Stimulated activated CD4-positive, alpha-beta T cell treated with anti-CD3 and anti-CD28 coated beads, Interleukin-4, amount 100 ng/mL, for 1 hour (primary cell): ENCODE results near the gene CHRM2.

Experiments used
- DNase-seq: peaks from one replicate; pipeline ENCODE4 v3.0.0-alpha.2; 2020

Gene CHRM2

GRCh38 chr7:137036768-137037167 is 168.3 kb downstream of the CHRM2 start:
- no peak for DNase-seq

- no peak for DNase-seq
These were observed 170.3 kb downstream of the CHRM2 start for GRCh38 chr7:137038706-137039105.

- no peak for DNase-seq
These were observed 172.3 kb downstream of the CHRM2 start for GRCh38 chr7:137040745-137041144.

GRCh38 chr7:137045573-137045972 is 177.1 kb downstream of the CHRM2 start:
- DNase-seq: no peak

- DNase-seq: no peak
These were observed 201.0 kb downstream of the CHRM2 start for GRCh38 chr7:137069249-137069963.
